Liver (tissue), 9 donors: Measurements from ENCODE around the gene ARCN1. TPM values are rescaled to one million over a fixed set of nuclear protein-coding genes. Genes with fewer than 3 reads are reported as not detected.

Experiments
- DNase-seq: peaks from one replicate; pipeline ENCODE4 v3.0.0-alpha.2; 2017; ENCODE audit warnings: low spot score
- H3K27ac ChIP-seq, 2 donors: one replicate each; pipeline ENCODE4 v1.7.0; 2013; ENCODE audit warnings: inconsistent platforms in 2 of 2, low read length in 2 of 2, control low read depth in 1 of 2, low read depth in 1 of 2, mild to moderate bottlenecking in 1 of 2
- H3K27me3 ChIP-seq, 4 donors: one replicate each; pipeline versions ENCODE4 v1.6.1 to v1.7.0; 2013; ENCODE audit warnings: low read length in 3 of 4, inconsistent platforms in 1 of 4, mild to moderate bottlenecking in 1 of 4, moderate library complexity in 1 of 4; ENCODE audit not compliant: control insufficient read depth in 4 of 4, insufficient read depth in 4 of 4
- H3K36me3 ChIP-seq, 4 donors: one replicate each; pipeline versions ENCODE4 v1.6.1 to v1.7.0; 2013; ENCODE audit warnings: low read length in 3 of 4, mild to moderate bottlenecking in 3 of 4, low read depth in 1 of 4, moderate library complexity in 1 of 4; ENCODE audit not compliant: control insufficient read depth in 4 of 4, insufficient read depth in 3 of 4
- H3K4me1 ChIP-seq, 4 donors: one replicate each; pipeline versions ENCODE4 v1.6.1 to v1.7.0; 2013; ENCODE audit warnings: low read length in 3 of 4, mild to moderate bottlenecking in 3 of 4, moderate library complexity in 1 of 4; ENCODE audit not compliant: control insufficient read depth in 4 of 4, insufficient read depth in 4 of 4
- H3K4me3 ChIP-seq, 3 donors: one replicate each; pipeline versions ENCODE4 v1.6.1 to v1.7.0; 2013; ENCODE audit warnings: low read length in 3 of 3, control low read depth in 1 of 3, low read depth in 1 of 3, mild to moderate bottlenecking in 1 of 3
- H3K9ac ChIP-seq, 2 donors: one replicate each; pipeline ENCODE4 v1.7.0; 2013; ENCODE audit warnings: low read length in 2 of 2, mild to moderate bottlenecking in 2 of 2, moderate library complexity in 2 of 2, control low read depth in 1 of 2, low read depth in 1 of 2
- H3K9me3 ChIP-seq, 4 donors: one replicate each; pipeline versions ENCODE4 v1.6.1 to v1.7.0; 2013; ENCODE audit warnings: low read length in 3 of 4; ENCODE audit not compliant: control insufficient read depth in 4 of 4
- ATF3 ChIP-seq: IDR thresholded peaks from 2 replicates; pipeline ENCODE4 v1.6.1; 2016; ENCODE audit warnings: antibody characterized with exemption
- CTCF ChIP-seq: fragments of 150-350 bp; IDR thresholded peaks from 2 replicates; pipeline ENCODE4 v1.5.1; 2017; ENCODE audit warnings: improper control_type of control experiment, low read depth, low read length; ENCODE audit not compliant: missing input control
- EGR1 ChIP-seq, 2 donors: IDR thresholded peaks; 2 replicates each; pipeline ENCODE4 v1.6.1; 2016 to 2018; ENCODE audit warnings: antibody characterized with exemption in 2 of 2, low read depth in 2 of 2
- FOXA1 ChIP-seq: IDR thresholded peaks from 2 replicates; pipeline ENCODE4 v1.6.1; 2016; ENCODE audit warnings: antibody characterized with exemption
- FOXA2 ChIP-seq: IDR thresholded peaks from 2 replicates; pipeline ENCODE4 v1.6.1; 2016; ENCODE audit warnings: antibody characterized with exemption
- GABPA ChIP-seq, 2 donors: IDR thresholded peaks in 1 of 2; conservative IDR thresholded peaks in 1 of 2; 2 replicates each; pipeline ENCODE4 v1.6.1; 2016; ENCODE audit warnings: antibody characterized with exemption in 2 of 2, mild to moderate bottlenecking in 1 of 2, moderate library complexity in 1 of 2
- HNF4A ChIP-seq, 2 donors: conservative IDR thresholded peaks; 2 replicates each; pipeline ENCODE4 v1.6.1; 2016; ENCODE audit warnings: antibody characterized with exemption in 2 of 2, mild to moderate bottlenecking in 2 of 2
- HNF4G ChIP-seq: IDR thresholded peaks from 2 replicates; pipeline ENCODE4 v1.6.1; 2016; ENCODE audit warnings: antibody characterized with exemption
- JUND ChIP-seq, 2 donors: IDR thresholded peaks; 2 replicates each; pipeline ENCODE4 v1.6.1; 2016; ENCODE audit warnings: antibody characterized with exemption in 2 of 2
- MAX ChIP-seq: IDR thresholded peaks from 2 replicates; pipeline ENCODE4 v1.6.1; 2016; ENCODE audit warnings: antibody characterized with exemption
- RAD21 ChIP-seq, 2 donors: IDR thresholded peaks; 2 replicates each; pipeline ENCODE4 v1.6.1; 2016; ENCODE audit warnings: antibody characterized with exemption in 2 of 2, mild to moderate bottlenecking in 2 of 2
- REST ChIP-seq: IDR thresholded peaks from 2 replicates; pipeline ENCODE4 v1.6.1; 2016; ENCODE audit warnings: antibody characterized with exemption, mild to moderate bottlenecking
- RXRA ChIP-seq, 2 donors: IDR thresholded peaks; 2 replicates each; pipeline ENCODE4 v1.6.1; 2017 to 2018; ENCODE audit warnings: antibody characterized with exemption in 2 of 2, mild to moderate bottlenecking in 1 of 2
- SP1 ChIP-seq: IDR thresholded peaks from 2 replicates; pipeline ENCODE4 v1.6.1; 2018; ENCODE audit warnings: antibody characterized with exemption, mild to moderate bottlenecking
- TAF1 ChIP-seq: conservative IDR thresholded peaks from 2 replicates; pipeline ENCODE4 v1.6.1; 2016; ENCODE audit warnings: antibody characterized with exemption, mild to moderate bottlenecking
- YY1 ChIP-seq: IDR thresholded peaks from 2 replicates; pipeline ENCODE4 v1.6.1; 2016; ENCODE audit warnings: antibody characterized with exemption, mild to moderate bottlenecking
- ZBTB33 ChIP-seq: IDR thresholded peaks from 2 replicates; pipeline ENCODE4 v1.6.1; 2016; ENCODE audit warnings: antibody characterized with exemption
- WGBS: extraction: QIAGEN DNeasy Blood & Tissue Kit; methylation state at CpG from one replicate; pipeline ENCODE4 v1.1.7; 2013; 5-methylcytosine and 5-hydroxymethylcytosine counted together
- polyA plus RNA-seq, 2 donors: library from polyadenylated mRNA; stranded (reverse) in 1 of 2; unstranded in 1 of 2; fragments of 200-250 nt in 1 of 2; fragments of >200 nt in 1 of 2; fragmentation: Nextera tagmentation in 1 of 2; extraction: Ambion mirVana in 1 of 2; gene quantifications; one replicate each; pipeline versions ENCODE4 v1.2.1 to v1.2.3, GENCODE V29; 2013 to 2015
- total RNA-seq, 2 donors: library from RNA; depleted of rRNA; stranded (reverse); fragments of >200 nt; gene quantifications; one replicate each; pipeline ENCODE4 v1.2.3, GENCODE V29; 2014
- donor health status: healthy.
- donor health status: healthy.
- donor health status: healthy.
- donor health status: healthy.
- donor health status: healthy.

The ARCN1 gene
- total and polyA plus RNA-seq, 4 donors = 36.7 to 95.4 (median 51.8) TPM

- Histone ChIP-seq H3K4me3 (no peak overlapping the region), H3K27ac (no peak overlapping the region), H3K9ac (no peak overlapping the region), H3K27me3 (no peaks in the 10 kb centered on the region), H3K36me3 (peaks cover 0 to 4% (median 2%) of the 10 kb centered on the region in 4 donors), H3K9me3 (no peaks in the 10 kb centered on the region), H3K4me1 (peaks cover 6 to 25% (median 14%) of the 10 kb centered on the region in 4 donors)
- WGBS = 91% methylated on average over 6 of the region's 6 CpGs
- TF ChIP-seq JUND (IDR thresholded peaks at IDR 0.05) = no peak
- no peak for TF ChIP-seq RAD21 (IDR thresholded peaks at IDR 0.05)
- no peak for TF ChIP-seq HNF4A (conservative IDR thresholded peaks at IDR 0.05)
- no peak for TF ChIP-seq MAX
- TF ChIP-seq EGR1 (IDR thresholded peaks at IDR 0.05; ENCODE audit: low read depth in 2 of 2) = no peak
- TF ChIP-seq SP1 = no peak
- no peak for TF ChIP-seq ATF3
- TF ChIP-seq ZBTB33 = no peak
- TF ChIP-seq FOXA2 = no peak
- TF ChIP-seq YY1 = no peak
- TF ChIP-seq REST = no peak
- no peak for TF ChIP-seq FOXA1
- TF ChIP-seq RXRA (IDR thresholded peaks at IDR 0.05) = no peak
- no peak for TF ChIP-seq HNF4G
- TF ChIP-seq CTCF = no peak
- no peak for TF ChIP-seq GABPA (IDR thresholded peaks at IDR 0.05 in 1 of 2, conservative IDR thresholded peaks at IDR 0.05 in 1 of 2)
- TF ChIP-seq TAF1 = no peak
- DNase-seq = no peak
Measured at GRCh38 chr11:118537409-118537980, 34.7 kb upstream of the ARCN1 start.
